ENCODE results near the gene BTN1A1. TPM values are rescaled to one million over a fixed set of nuclear protein-coding genes. Genes with fewer than 3 reads are reported as not detected.

Gene BTN1A1
- total and polyA plus RNA-seq, 2 donors (not counting 1 experiment from before 2014, with no cell fraction given) = 0.42 to 0.74 TPM

- H3K4me3 ChIP-seq (ENCODE audit: control extremely low read depth in 1 of 5, extremely low read depth in 1 of 5, insufficient read depth in 1 of 5, low read depth in 2 of 5, low read length in 4 of 5) = no peak overlapping the region
- Mint-ChIP-seq H3K4me3 (no peak overlapping the region), H3K9me3 (ENCODE audit: insufficient read depth) (peaks cover 10% of the 10 kb centered on the region), H3K27me3 (no peaks in the 10 kb centered on the region), H3K4me1 (peaks cover 19% of the 10 kb centered on the region), H3K27ac (no peak overlapping the region)
- peaks cover 12 to 14% of the 10 kb centered on the region in 2 donors for H3K4me1 ChIP-seq (ENCODE audit: control insufficient read depth in 2 of 2, insufficient read depth in 2 of 2, low read length in 2 of 2)
- H4K20me1 ChIP-seq (ENCODE audit: control insufficient read depth, insufficient read depth, low read length, poor library complexity, severe bottlenecking) = no peaks in the 10 kb centered on the region
- no peak for TF ChIP-seq CTCF (IDR thresholded peaks at IDR 0.05)
- no peak for TF ChIP-seq EZH2 (IDR thresholded peaks at IDR 0.05; ENCODE audit: borderline replicate concordance, insufficient read depth, low read depth, low read length, poor library complexity, severe bottlenecking)
- H3K9ac ChIP-seq (ENCODE audit: low read length) = no peak overlapping the region
- H3K27me3 ChIP-seq (replicated peaks in 1 of 4; ENCODE audit: control extremely low read depth in 1 of 4, control insufficient read depth in 3 of 4, insufficient read depth in 4 of 4, low read length in 3 of 4) = no peaks in the 10 kb centered on the region
- no peak for DNase-seq
- peaks cover 0 to 7% (median 0%) of the 10 kb centered on the region in 3 donors for H3K9me3 ChIP-seq (ENCODE audit: control extremely low read depth in 1 of 3, control insufficient read depth in 2 of 3, insufficient read depth in 1 of 3, low read length in 2 of 3)
- H3K36me3 ChIP-seq (replicated peaks in 1 of 2; ENCODE audit: control extremely low read depth in 1 of 2, control insufficient read depth in 1 of 2, extremely low read depth in 1 of 2, insufficient read depth in 2 of 2, low read length in 1 of 2) = no peaks in the 10 kb centered on the region
- H3K4me2 ChIP-seq (replicated peaks; ENCODE audit: low read depth, low read length, poor library complexity, severe bottlenecking) = no peak overlapping the region
- no peak for ATAC-seq (ENCODE audit: low read depth)
- H2AFZ ChIP-seq (ENCODE audit: insufficient read depth, low read depth, low read length, poor library complexity, severe bottlenecking) = no peak overlapping the region
- ChIA-PET POLR2A (interaction anchor here (0.6 kb wide), 1 partner anchor 179 kb away, joined by 8 read pairs; no protein-coding TSS in a partner anchor), CTCF (no interaction called here)
- H3K79me2 ChIP-seq (ENCODE audit: control insufficient read depth, insufficient read depth, low read length) = no peaks in the 10 kb centered on the region
- H3K27ac ChIP-seq (ENCODE audit: low read length in 2 of 2) = no peak overlapping the region
- WGBS (ENCODE audit: insufficient coverage) = 100% methylated on average over 1 of the region's 3 CpGs
- intact Hi-C loops (cut with micrococcal nuclease) = no loop called here
Measured at GRCh38 chr6:26483727-26484126, 16.4 kb upstream of the BTN1A1 start.

GRCh38 chr6:26484161-26484560 is 15.9 kb upstream of the BTN1A1 start:
- no peaks in the 10 kb centered on the region for H3K79me2 ChIP-seq (ENCODE audit: control insufficient read depth, insufficient read depth, low read length)
- ChIA-PET POLR2A (interaction anchor here (0.6 kb wide), 1 partner anchor 180 kb away, joined by 8 read pairs; no protein-coding TSS in a partner anchor), CTCF (no interaction called here)
- H3K4me2 ChIP-seq (replicated peaks; ENCODE audit: low read depth, low read length, poor library complexity, severe bottlenecking) = no peak overlapping the region
- peaks cover 8 to 10% of the 10 kb centered on the region in 2 donors for H3K4me1 ChIP-seq (ENCODE audit: control insufficient read depth in 2 of 2, insufficient read depth in 2 of 2, low read length in 2 of 2)
- no peak overlapping the region for H3K9ac ChIP-seq (ENCODE audit: low read length)
- Mint-ChIP-seq H3K27ac (no peak overlapping the region), H3K4me1 (peaks cover 14% of the 10 kb centered on the region), H3K27me3 (no peaks in the 10 kb centered on the region), H3K9me3 (ENCODE audit: insufficient read depth) (peaks cover 13% of the 10 kb centered on the region), H3K4me3 (no peak overlapping the region)
- H4K20me1 ChIP-seq (ENCODE audit: control insufficient read depth, insufficient read depth, low read length, poor library complexity, severe bottlenecking) = no peaks in the 10 kb centered on the region
- intact Hi-C loops (cut with micrococcal nuclease) = no loop called here
- no peaks in the 10 kb centered on the region for H3K27me3 ChIP-seq (replicated peaks in 1 of 4; ENCODE audit: control extremely low read depth in 1 of 4, control insufficient read depth in 3 of 4, insufficient read depth in 4 of 4, low read length in 3 of 4)
- no peak overlapping the region for H3K27ac ChIP-seq (ENCODE audit: low read length in 2 of 2)
- TF ChIP-seq EZH2 (IDR thresholded peaks at IDR 0.05; ENCODE audit: borderline replicate concordance, insufficient read depth, low read depth, low read length, poor library complexity, severe bottlenecking) (no peak), CTCF (IDR thresholded peaks at IDR 0.05) (no peak)
- peaks cover 0 to 7% (median 0%) of the 10 kb centered on the region in 3 donors for H3K9me3 ChIP-seq (ENCODE audit: control extremely low read depth in 1 of 3, control insufficient read depth in 2 of 3, insufficient read depth in 1 of 3, low read length in 2 of 3)
- H3K4me3 ChIP-seq (ENCODE audit: control extremely low read depth in 1 of 5, extremely low read depth in 1 of 5, insufficient read depth in 1 of 5, low read depth in 2 of 5, low read length in 4 of 5) = no peak overlapping the region
- WGBS (ENCODE audit: insufficient coverage) = no CpG with 5 or more reads among the region's 2 CpGs
- no peak overlapping the region for H2AFZ ChIP-seq (ENCODE audit: insufficient read depth, low read depth, low read length, poor library complexity, severe bottlenecking)
- no peaks in the 10 kb centered on the region for H3K36me3 ChIP-seq (replicated peaks in 1 of 2; ENCODE audit: control extremely low read depth in 1 of 2, control insufficient read depth in 1 of 2, extremely low read depth in 1 of 2, insufficient read depth in 2 of 2, low read length in 1 of 2)
- ATAC-seq (ENCODE audit: low read depth) (no peak), DNase-seq (no peak)

Data from B cell (primary cell).